ENCODE measurements around the gene PTPRZ1.

DNA sequence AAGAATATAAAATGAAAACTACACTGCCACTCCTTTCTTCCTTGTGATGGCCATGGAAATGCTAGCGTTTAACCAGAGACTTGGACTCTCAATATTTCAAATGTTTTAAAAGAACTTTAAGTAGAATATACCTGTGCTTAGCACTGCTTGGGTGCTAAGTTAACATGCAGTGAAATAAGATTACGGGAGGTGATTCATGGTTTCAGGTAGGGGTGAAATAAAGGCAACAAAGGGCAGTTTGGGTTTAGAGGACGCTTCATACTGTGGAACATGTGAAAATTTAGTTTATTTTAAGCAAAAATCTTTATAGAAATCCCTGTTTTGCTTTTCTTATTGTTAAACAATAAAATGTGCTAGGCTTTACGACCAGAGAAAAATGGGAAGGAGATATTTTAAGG is 94.0 kb downstream of the PTPRZ1 start:
- TF ChIP-seq CTCF (IDR thresholded peaks at IDR 0.05) (no peak), POLR2A (IDR thresholded peaks at IDR 0.05) (no peak)
